ENCODE measurements around the gene DAAM2.

The DAAM2 gene

GRCh38 chr6:39923394-39923793 lies 131.2 kb downstream of the DAAM2 start:
- Histone ChIP-seq H3K9ac (ENCODE audit: low read length) (no peak overlapping the region), H3K4me3 (ENCODE audit: low read length) (no peak overlapping the region), H3K4me1 (ENCODE audit: control insufficient read depth, insufficient read depth, low read length) (peaks cover 13% of the 10 kb centered on the region), H3K27me3 (ENCODE audit: control insufficient read depth, insufficient read depth, low read length) (no peaks in the 10 kb centered on the region), H3K9me3 (ENCODE audit: control insufficient read depth, low read length) (no peaks in the 10 kb centered on the region), H3K36me3 (ENCODE audit: control insufficient read depth, insufficient read depth, low read length) (no peaks in the 10 kb centered on the region)

- H3K4me3 ChIP-seq (ENCODE audit: low read length) = no peak overlapping the region
- peaks cover 13% of the 10 kb centered on the region for H3K4me1 ChIP-seq (ENCODE audit: control insufficient read depth, insufficient read depth, low read length)
- no peaks in the 10 kb centered on the region for H3K27me3 ChIP-seq (ENCODE audit: control insufficient read depth, insufficient read depth, low read length)
- H3K9me3 ChIP-seq (ENCODE audit: control insufficient read depth, low read length) = no peaks in the 10 kb centered on the region
- H3K36me3 ChIP-seq (ENCODE audit: control insufficient read depth, insufficient read depth, low read length) = no peaks in the 10 kb centered on the region
- H3K9ac ChIP-seq (ENCODE audit: low read length) = no peak overlapping the region
Observed at GRCh38 chr6:39923861-39924260, 131.7 kb downstream of the DAAM2 start.

- Histone ChIP-seq H3K36me3 (ENCODE audit: control insufficient read depth, insufficient read depth, low read length) (no peaks in the 10 kb centered on the region), H3K9ac (ENCODE audit: low read length) (no peak overlapping the region), H3K4me3 (ENCODE audit: low read length) (no peak overlapping the region), H3K27me3 (ENCODE audit: control insufficient read depth, insufficient read depth, low read length) (no peaks in the 10 kb centered on the region), H3K4me1 (ENCODE audit: control insufficient read depth, insufficient read depth, low read length) (peaks cover 13% of the 10 kb centered on the region), H3K9me3 (ENCODE audit: control insufficient read depth, low read length) (no peaks in the 10 kb centered on the region)
Observed at GRCh38 chr6:39924283-39924682, 132.1 kb downstream of the DAAM2 start.

GRCh38 chr6:39925191-39925930 lies 133.2 kb downstream of the DAAM2 start:
- H3K4me3 ChIP-seq (ENCODE audit: low read length) = no peak overlapping the region
- peaks cover 17% of the 10 kb centered on the region for H3K4me1 ChIP-seq (ENCODE audit: control insufficient read depth, insufficient read depth, low read length)
- no peaks in the 10 kb centered on the region for H3K36me3 ChIP-seq (ENCODE audit: control insufficient read depth, insufficient read depth, low read length)
- no peaks in the 10 kb centered on the region for H3K27me3 ChIP-seq (ENCODE audit: control insufficient read depth, insufficient read depth, low read length)
- no peaks in the 10 kb centered on the region for H3K9me3 ChIP-seq (ENCODE audit: control insufficient read depth, low read length)
- H3K9ac ChIP-seq (ENCODE audit: low read length) = no peak overlapping the region

- H3K9ac ChIP-seq (ENCODE audit: low read length) = no peak overlapping the region
- no peaks in the 10 kb centered on the region for H3K27me3 ChIP-seq (ENCODE audit: control insufficient read depth, insufficient read depth, low read length)
- peaks cover 22% of the 10 kb centered on the region for H3K4me1 ChIP-seq (ENCODE audit: control insufficient read depth, insufficient read depth, low read length)
- no peaks in the 10 kb centered on the region for H3K36me3 ChIP-seq (ENCODE audit: control insufficient read depth, insufficient read depth, low read length)
- no peak overlapping the region for H3K4me3 ChIP-seq (ENCODE audit: low read length)
- no peaks in the 10 kb centered on the region for H3K9me3 ChIP-seq (ENCODE audit: control insufficient read depth, low read length)
Observed at GRCh38 chr6:39925931-39926290, 133.7 kb downstream of the DAAM2 start.

- no peak overlapping the region for H3K9ac ChIP-seq (ENCODE audit: low read length)
- H3K27me3 ChIP-seq (ENCODE audit: control insufficient read depth, insufficient read depth, low read length) = no peaks in the 10 kb centered on the region
- H3K9me3 ChIP-seq (ENCODE audit: control insufficient read depth, low read length) = no peaks in the 10 kb centered on the region
- no peak overlapping the region for H3K4me3 ChIP-seq (ENCODE audit: low read length)
- peaks cover 23% of the 10 kb centered on the region for H3K4me1 ChIP-seq (ENCODE audit: control insufficient read depth, insufficient read depth, low read length)
- H3K36me3 ChIP-seq (ENCODE audit: control insufficient read depth, insufficient read depth, low read length) = no peaks in the 10 kb centered on the region
Observed at GRCh38 chr6:39926668-39927067, 134.5 kb downstream of the DAAM2 start.

GRCh38 chr6:39927159-39927558 lies 135.0 kb downstream of the DAAM2 start:
- Histone ChIP-seq H3K9ac (ENCODE audit: low read length) (no peak overlapping the region), H3K36me3 (ENCODE audit: control insufficient read depth, insufficient read depth, low read length) (no peaks in the 10 kb centered on the region), H3K4me1 (ENCODE audit: control insufficient read depth, insufficient read depth, low read length) (peaks cover 23% of the 10 kb centered on the region), H3K27me3 (ENCODE audit: control insufficient read depth, insufficient read depth, low read length) (no peaks in the 10 kb centered on the region), H3K9me3 (ENCODE audit: control insufficient read depth, low read length) (no peaks in the 10 kb centered on the region), H3K4me3 (ENCODE audit: low read length) (no peak overlapping the region)

GRCh38 chr6:39929039-39929732 lies 137.0 kb downstream of the DAAM2 start:
- no peaks in the 10 kb centered on the region for H3K27me3 ChIP-seq (ENCODE audit: control insufficient read depth, insufficient read depth, low read length)
- no peak overlapping the region for H3K4me3 ChIP-seq (ENCODE audit: low read length)
- H3K9ac ChIP-seq (ENCODE audit: low read length) = no peak overlapping the region
- no peaks in the 10 kb centered on the region for H3K36me3 ChIP-seq (ENCODE audit: control insufficient read depth, insufficient read depth, low read length)
- peaks cover 10% of the 10 kb centered on the region for H3K4me1 ChIP-seq (ENCODE audit: control insufficient read depth, insufficient read depth, low read length)
- H3K9me3 ChIP-seq (ENCODE audit: control insufficient read depth, low read length) = no peaks in the 10 kb centered on the region

GRCh38 chr6:39929733-39930461 lies 137.7 kb downstream of the DAAM2 start:
- H3K9me3 ChIP-seq (ENCODE audit: control insufficient read depth, low read length) = no peaks in the 10 kb centered on the region
- H3K36me3 ChIP-seq (ENCODE audit: control insufficient read depth, insufficient read depth, low read length) = no peaks in the 10 kb centered on the region
- no peak overlapping the region for H3K4me3 ChIP-seq (ENCODE audit: low read length)
- no peaks in the 10 kb centered on the region for H3K27me3 ChIP-seq (ENCODE audit: control insufficient read depth, insufficient read depth, low read length)
- no peak overlapping the region for H3K9ac ChIP-seq (ENCODE audit: low read length)
- peaks cover 10% of the 10 kb centered on the region for H3K4me1 ChIP-seq (ENCODE audit: control insufficient read depth, insufficient read depth, low read length)

- Histone ChIP-seq H3K36me3 (ENCODE audit: control insufficient read depth, insufficient read depth, low read length) (no peaks in the 10 kb centered on the region), H3K9ac (ENCODE audit: low read length) (no peak overlapping the region), H3K9me3 (ENCODE audit: control insufficient read depth, low read length) (no peaks in the 10 kb centered on the region), H3K4me3 (ENCODE audit: low read length) (no peak overlapping the region), H3K4me1 (ENCODE audit: control insufficient read depth, insufficient read depth, low read length) (peaks cover 10% of the 10 kb centered on the region), H3K27me3 (ENCODE audit: control insufficient read depth, insufficient read depth, low read length) (no peaks in the 10 kb centered on the region)
Observed at GRCh38 chr6:39930540-39930939, 138.4 kb downstream of the DAAM2 start.

GRCh38 chr6:39931607-39932006 lies 139.4 kb downstream of the DAAM2 start:
- Histone ChIP-seq H3K27me3 (ENCODE audit: control insufficient read depth, insufficient read depth, low read length) (no peaks in the 10 kb centered on the region), H3K9me3 (ENCODE audit: control insufficient read depth, low read length) (no peaks in the 10 kb centered on the region), H3K9ac (ENCODE audit: low read length) (no peak overlapping the region), H3K4me3 (ENCODE audit: low read length) (no peak overlapping the region), H3K4me1 (ENCODE audit: control insufficient read depth, insufficient read depth, low read length) (peaks cover 10% of the 10 kb centered on the region), H3K36me3 (ENCODE audit: control insufficient read depth, insufficient read depth, low read length) (no peaks in the 10 kb centered on the region)

GRCh38 chr6:39932386-39932910 lies 140.3 kb downstream of the DAAM2 start:
- no peaks in the 10 kb centered on the region for H3K9me3 ChIP-seq (ENCODE audit: control insufficient read depth, low read length)
- no peaks in the 10 kb centered on the region for H3K27me3 ChIP-seq (ENCODE audit: control insufficient read depth, insufficient read depth, low read length)
- H3K36me3 ChIP-seq (ENCODE audit: control insufficient read depth, insufficient read depth, low read length) = no peaks in the 10 kb centered on the region
- no peak overlapping the region for H3K4me3 ChIP-seq (ENCODE audit: low read length)
- no peak overlapping the region for H3K9ac ChIP-seq (ENCODE audit: low read length)
- peaks cover 10% of the 10 kb centered on the region for H3K4me1 ChIP-seq (ENCODE audit: control insufficient read depth, insufficient read depth, low read length)
